Astrocyte (in vitro differentiated cells and primary cell): ENCODE data around the gene GRB2.

Experiments
- CTCF ChIP-seq: IDR thresholded peaks from 2 replicates; pipeline ENCODE4 v1.5.1; 2011; ENCODE audit warnings: low read depth, mild to moderate bottlenecking, inconsistent platforms, low read length, moderate library complexity; ENCODE audit not compliant: insufficient read depth
- EZH2 ChIP-seq: IDR thresholded peaks from 2 replicates; pipeline ENCODE4 v1.6.1; 2012; ENCODE audit warnings: mild to moderate bottlenecking, low read length, inconsistent platforms; ENCODE audit not compliant: insufficient read depth

GRCh38 chr17:75365009-75365930 is 40.2 kb downstream of the GRB2 start:
- TF ChIP-seq CTCF (no peak), EZH2 (no peak)
